HG02571 (cell line): ENCODE measurements around the gene RRAS.

ENCODE experiments used
- ATAC-seq: cut with Tn5 transposase; IDR thresholded peaks from one replicate; pipeline ENCODE4 v1.9.1; 2021; ENCODE audit warnings: mild to moderate bottlenecking, moderate library complexity; ENCODE audit not compliant: unreplicated experiment

Gene RRAS

GRCh38 chr19:49640113-49640898, at the start of gene RRAS:
RRAS (minus strand) TSS chr19:49640143; CDS start chr19:49640098, 45 bp downstream.
- peak; percentile 52 for ATAC-seq

- ATAC-seq, result no peak
Observed at GRCh38 chr19:49689133-49690078, 49.5 kb upstream of the RRAS start, which contains the start of gene ADM5. ADM5 (plus strand) TSS chr19:49689594; CDS start chr19:49689838, 244 bp downstream.

- no peak for ATAC-seq
Observed at GRCh38 chr19:49688531-49689132, 48.7 kb upstream of the RRAS start.

GRCh38 chr19:49687566-49688316, 47.8 kb upstream of the RRAS start:
- no peak for ATAC-seq

- ATAC-seq, result no peak
Observed at GRCh38 chr19:49687150-49687549, 47.2 kb upstream of the RRAS start.

- no peak for ATAC-seq
Observed at GRCh38 chr19:49686503-49687088, 46.7 kb upstream of the RRAS start.

GRCh38 chr19:49685845-49686332, 45.9 kb upstream of the RRAS start:
- ATAC-seq, result no peak

GRCh38 chr19:49684983-49685553, 45.1 kb upstream of the RRAS start:
- no peak for ATAC-seq

- no peak for ATAC-seq
Observed at GRCh38 chr19:49684251-49684982, 44.5 kb upstream of the RRAS start.

GRCh38 chr19:49683814-49684250, 43.9 kb upstream of the RRAS start:
- no peak for ATAC-seq

- no peak for ATAC-seq
Observed at GRCh38 chr19:49682274-49682673, 42.3 kb upstream of the RRAS start.

- ATAC-seq, result no peak
Observed at GRCh38 chr19:49681830-49682229, 41.9 kb upstream of the RRAS start.

- ATAC-seq, result no peak
Observed at GRCh38 chr19:49680421-49681351, 40.7 kb upstream of the RRAS start.

- no peak for ATAC-seq
Observed at GRCh38 chr19:49679771-49680413, 39.9 kb upstream of the RRAS start.

GRCh38 chr19:49678985-49679770, 39.2 kb upstream of the RRAS start:
- no peak for ATAC-seq

GRCh38 chr19:49677901-49678674, 38.1 kb upstream of the RRAS start:
- ATAC-seq, result no peak
